GM12874 (cell line): ENCODE measurements around the gene DCLK1.

ENCODE experiments used
- TF ChIP-seq, protein P1 (sequence below): IDR thresholded peaks from 2 replicates; pipeline ENCODE4 v1.5.1; 2011; ENCODE audit warnings: low read depth, mild to moderate bottlenecking, control low read depth, low read length, moderate library complexity; ENCODE audit not compliant: insufficient read depth

The DCLK1 gene

GRCh38 chr13:35771898-35772297, 359.3 kb downstream of the DCLK1 start:
- TF ChIP-seq, protein P1, sequence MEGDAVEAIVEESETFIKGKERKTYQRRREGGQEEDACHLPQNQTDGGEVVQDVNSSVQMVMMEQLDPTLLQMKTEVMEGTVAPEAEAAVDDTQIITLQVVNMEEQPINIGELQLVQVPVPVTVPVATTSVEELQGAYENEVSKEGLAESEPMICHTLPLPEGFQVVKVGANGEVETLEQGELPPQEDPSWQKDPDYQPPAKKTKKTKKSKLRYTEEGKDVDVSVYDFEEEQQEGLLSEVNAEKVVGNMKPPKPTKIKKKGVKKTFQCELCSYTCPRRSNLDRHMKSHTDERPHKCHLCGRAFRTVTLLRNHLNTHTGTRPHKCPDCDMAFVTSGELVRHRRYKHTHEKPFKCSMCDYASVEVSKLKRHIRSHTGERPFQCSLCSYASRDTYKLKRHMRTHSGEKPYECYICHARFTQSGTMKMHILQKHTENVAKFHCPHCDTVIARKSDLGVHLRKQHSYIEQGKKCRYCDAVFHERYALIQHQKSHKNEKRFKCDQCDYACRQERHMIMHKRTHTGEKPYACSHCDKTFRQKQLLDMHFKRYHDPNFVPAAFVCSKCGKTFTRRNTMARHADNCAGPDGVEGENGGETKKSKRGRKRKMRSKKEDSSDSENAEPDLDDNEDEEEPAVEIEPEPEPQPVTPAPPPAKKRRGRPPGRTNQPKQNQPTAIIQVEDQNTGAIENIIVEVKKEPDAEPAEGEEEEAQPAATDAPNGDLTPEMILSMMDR = no peak

GRCh38 chr13:35770756-35771297, 360.4 kb downstream of the DCLK1 start:
- TF ChIP-seq, protein P1 = no peak

- TF ChIP-seq, protein P1 = no peak
These were observed 361.4 kb downstream of the DCLK1 start for GRCh38 chr13:35769812-35770211.

- TF ChIP-seq, protein P1 = no peak
These were observed 362.6 kb downstream of the DCLK1 start for GRCh38 chr13:35768551-35768950.

- TF ChIP-seq, protein P1 = no peak
These were observed 363.1 kb downstream of the DCLK1 start for GRCh38 chr13:35768073-35768472.

- TF ChIP-seq, protein P1 = no peak
These were observed 363.8 kb downstream of the DCLK1 start for GRCh38 chr13:35767256-35767976.

DNA sequence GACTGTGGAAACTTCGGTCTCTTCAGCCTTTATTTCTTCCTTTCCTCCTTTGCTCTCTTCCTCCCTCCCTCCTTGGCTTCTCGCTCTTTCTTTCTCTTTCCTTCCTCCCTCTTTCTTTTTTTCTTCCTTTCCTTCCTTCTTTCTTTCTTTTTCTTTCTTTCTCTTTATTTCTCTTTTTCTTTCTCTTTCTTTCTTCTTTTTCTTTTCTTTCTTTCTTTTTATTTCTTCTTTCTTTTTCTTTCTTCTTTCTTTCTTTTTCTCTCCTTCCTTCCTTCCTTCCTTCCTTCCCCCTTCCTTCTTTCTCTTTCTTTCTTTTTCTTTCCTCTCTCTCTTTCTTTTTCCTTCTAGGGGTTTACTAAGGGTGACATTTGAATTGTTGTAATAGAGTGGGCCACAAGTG, 364.5 kb downstream of the DCLK1 start:
- TF ChIP-seq, protein P1 = no peak
